GM18907 (cell line): ENCODE measurements around the gene ZNF613.
"Not testable (repeated sequence)": the region's sequence is repeated elsewhere in the genome, so short reads cannot be mapped to it uniquely, and the experiment has no call there.

Experiments
- ATAC-seq: cut with Tn5 transposase; IDR thresholded peaks from one replicate; pipeline ENCODE4 v1.9.1; 2021; ENCODE audit warnings: mild to moderate bottlenecking, moderate library complexity; ENCODE audit not compliant: unreplicated experiment

The ZNF613 gene

GRCh38 chr19:51926784-51927741, at the start of gene ZNF613:
Gene ZNF613, plus strand, starts transcription at chr19:51927472. Its CDS starts 8,749 bp downstream, at chr19:51936221.
- peak; percentile 88 for ATAC-seq

GRCh38 chr19:51882518-51882917, 44.8 kb upstream of the ZNF613 start:
- no peak for ATAC-seq

- ATAC-seq = no peak
Observed at GRCh38 chr19:51884713-51885112, 42.6 kb upstream of the ZNF613 start.

- no peak for ATAC-seq
Observed at GRCh38 chr19:51887522-51888498, 39.5 kb upstream of the ZNF613 start, which contains the start of gene ZNF577. Gene ZNF577, minus strand, starts transcription at chr19:51887951. Its CDS starts 7,569 bp downstream, at chr19:51880382.

- ATAC-seq = no peak
Observed at GRCh38 chr19:51889934-51890333, 37.3 kb upstream of the ZNF613 start.

- ATAC-seq = no peak
Observed at GRCh38 chr19:51891193-51891747, 36.0 kb upstream of the ZNF613 start.

GRCh38 chr19:51901860-51902259, 25.4 kb upstream of the ZNF613 start:
- ATAC-seq = no peak

GRCh38 chr19:51903192-51903591, 24.1 kb upstream of the ZNF613 start:
- no peak for ATAC-seq

- ATAC-seq = peak; percentile 92
Observed at GRCh38 chr19:51904331-51905165, 22.7 kb upstream of the ZNF613 start, which contains the start of gene ZNF649. Gene ZNF649, minus strand, starts transcription at chr19:51905017. Its CDS starts 4,910 bp downstream, at chr19:51900107.

- ATAC-seq = no peak
Observed at GRCh38 chr19:51905206-51905605, 22.1 kb upstream of the ZNF613 start.

- ATAC-seq = not testable (repeated sequence)
Observed at GRCh38 chr19:51905639-51906038, 21.6 kb upstream of the ZNF613 start.

- ATAC-seq = not testable (repeated sequence)
Observed at GRCh38 chr19:51906108-51906507, 21.2 kb upstream of the ZNF613 start.

GRCh38 chr19:51907981-51908380, 19.3 kb upstream of the ZNF613 start:
- not testable (repeated sequence) for ATAC-seq

GRCh38 chr19:51915324-51915867, 11.9 kb upstream of the ZNF613 start:
- ATAC-seq = no peak

- ATAC-seq = no peak
Observed at GRCh38 chr19:51916167-51916566, 11.1 kb upstream of the ZNF613 start.

GRCh38 chr19:51919606-51920005, 7.7 kb upstream of the ZNF613 start:
- no peak for ATAC-seq

- no peak for ATAC-seq
Observed at GRCh38 chr19:51921949-51922348, 5.3 kb upstream of the ZNF613 start.

- no peak for ATAC-seq
Observed at GRCh38 chr19:51926426-51926783, 867 bp upstream of the ZNF613 start.

- ATAC-seq = no peak
Observed at GRCh38 chr19:51927859-51928258, 587 bp downstream of the ZNF613 start.

GRCh38 chr19:51931921-51932320, 4.6 kb downstream of the ZNF613 start:
- ATAC-seq = no peak
